HEK293 (cell line): Measurements from ENCODE around the gene DPPA3.

ENCODE experiments used
- RBAK ChIP-seq: fragments of 450-650 bp; formaldehyde crosslinking; IDR thresholded peaks from 2 replicates; pipeline ENCODE4 v1.5.1; 2016; ENCODE audit warnings: missing biosample characterization, missing genetic modification characterization
- ZNF747 ChIP-seq: fragments of 450-650 bp; formaldehyde crosslinking; IDR thresholded peaks from 2 replicates; pipeline ENCODE4 v1.5.1; 2016; ENCODE audit warnings: missing biosample characterization, missing genetic modification characterization

DNA sequence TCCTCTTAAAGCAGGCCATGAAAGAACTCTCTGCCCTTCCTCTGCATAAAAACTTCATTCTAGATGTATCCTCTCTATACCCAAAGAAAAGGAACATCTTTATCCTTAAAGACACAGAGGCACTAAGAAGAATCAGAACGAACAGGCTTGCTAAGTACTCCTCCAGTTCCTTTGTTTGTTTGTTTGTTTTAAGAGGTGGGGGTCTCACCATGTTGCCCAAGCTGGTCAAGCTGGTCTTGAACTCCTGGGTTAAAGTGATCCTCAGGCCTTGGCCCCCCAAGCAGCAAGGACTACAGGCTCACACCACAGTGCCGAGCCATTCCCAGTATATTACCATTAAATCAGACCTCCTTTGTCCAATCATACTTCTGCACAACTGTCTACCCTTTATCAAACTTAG lies 29.7 kb upstream of the DPPA3 start:
- TF ChIP-seq RBAK (no peak), ZNF747 (tag by site-specific recombination) (no peak)
